Ishikawa (cell line): ENCODE measurements around the gene KYAT1.

Source experiments
- CEBPB ChIP-seq: IDR thresholded peaks from 2 replicates; pipeline ENCODE4 v1.6.1; 2012
- CREB1 ChIP-seq: IDR thresholded peaks from 2 replicates; pipeline ENCODE4 v1.6.1; 2012; ENCODE audit warnings: low read depth
- EGR1 ChIP-seq: IDR thresholded peaks from 2 replicates; pipeline ENCODE4 v1.6.1; 2012
- EP300 ChIP-seq: IDR thresholded peaks from 2 replicates; pipeline ENCODE4 v1.6.1; 2012; ENCODE audit warnings: borderline replicate concordance
- FOXM1 ChIP-seq: IDR thresholded peaks from 2 replicates; pipeline ENCODE4 v1.6.1; 2012; ENCODE audit warnings: low read depth, borderline replicate concordance
- NFIC ChIP-seq: IDR thresholded peaks from 2 replicates; pipeline ENCODE4 v1.6.1; 2012
- RAD21 ChIP-seq: IDR thresholded peaks from 2 replicates; pipeline ENCODE4 v1.6.1; 2012; ENCODE audit warnings: low read depth
- TAF1 ChIP-seq: IDR thresholded peaks from 2 replicates; pipeline ENCODE4 v1.6.1; 2012; ENCODE audit warnings: low read depth, mild to moderate bottlenecking
- TCF12 ChIP-seq: IDR thresholded peaks from 2 replicates; pipeline ENCODE4 v1.6.1; 2012; ENCODE audit warnings: low read depth
- TEAD4 ChIP-seq: IDR thresholded peaks from 2 replicates; pipeline ENCODE4 v1.6.1; 2012
- YY1 ChIP-seq: IDR thresholded peaks from 2 replicates; pipeline ENCODE4 v1.6.1; 2012; ENCODE audit warnings: low read depth
- ZBTB7A ChIP-seq: IDR thresholded peaks from 2 replicates; pipeline ENCODE4 v1.6.1; 2012; ENCODE audit warnings: low read depth
- TF ChIP-seq, protein P1 (sequence below): IDR thresholded peaks from 2 replicates; pipeline ENCODE4 v1.6.1; 2012; ENCODE audit warnings: low read depth, mild to moderate bottlenecking
- TF ChIP-seq, protein P2 (sequence below): IDR thresholded peaks from 2 replicates; pipeline ENCODE4 v1.6.1; 2012
- TF ChIP-seq, protein P3 (sequence below): IDR thresholded peaks from 2 replicates; pipeline ENCODE4 v1.6.1; 2012

KYAT1 gene

DNA sequence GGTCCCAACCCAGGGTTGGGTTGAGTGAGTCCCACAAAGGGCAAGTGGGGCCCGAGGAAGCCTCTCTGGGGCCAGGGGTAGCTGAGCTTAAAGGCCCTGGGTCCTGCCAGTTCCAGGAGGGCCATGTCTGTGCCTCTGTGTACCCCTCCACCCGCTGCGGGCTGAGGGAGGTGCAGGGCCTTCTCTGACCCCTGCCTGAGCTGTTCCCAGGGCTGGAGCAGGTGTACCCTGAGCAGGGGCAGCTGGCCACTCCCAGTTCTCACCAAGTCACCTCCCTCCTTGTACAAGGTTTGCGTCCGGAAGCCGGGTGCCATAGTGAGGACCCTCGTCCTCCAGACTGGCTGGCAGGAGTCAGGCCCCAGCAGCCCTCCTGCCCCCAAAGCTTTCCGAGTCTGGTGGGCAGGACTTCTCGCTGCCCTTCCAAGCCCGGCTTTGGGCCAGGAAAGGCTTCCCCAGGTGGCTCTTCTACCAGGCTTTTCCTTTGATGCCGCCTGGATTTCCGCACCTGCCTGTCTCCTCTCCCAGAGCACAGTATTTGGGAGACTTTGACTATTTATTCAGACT is 72.6 kb downstream of the KYAT1 start:
- TF ChIP-seq ZBTB7A: no peak
- no peak for TF ChIP-seq CEBPB
- TF ChIP-seq, protein P1, sequence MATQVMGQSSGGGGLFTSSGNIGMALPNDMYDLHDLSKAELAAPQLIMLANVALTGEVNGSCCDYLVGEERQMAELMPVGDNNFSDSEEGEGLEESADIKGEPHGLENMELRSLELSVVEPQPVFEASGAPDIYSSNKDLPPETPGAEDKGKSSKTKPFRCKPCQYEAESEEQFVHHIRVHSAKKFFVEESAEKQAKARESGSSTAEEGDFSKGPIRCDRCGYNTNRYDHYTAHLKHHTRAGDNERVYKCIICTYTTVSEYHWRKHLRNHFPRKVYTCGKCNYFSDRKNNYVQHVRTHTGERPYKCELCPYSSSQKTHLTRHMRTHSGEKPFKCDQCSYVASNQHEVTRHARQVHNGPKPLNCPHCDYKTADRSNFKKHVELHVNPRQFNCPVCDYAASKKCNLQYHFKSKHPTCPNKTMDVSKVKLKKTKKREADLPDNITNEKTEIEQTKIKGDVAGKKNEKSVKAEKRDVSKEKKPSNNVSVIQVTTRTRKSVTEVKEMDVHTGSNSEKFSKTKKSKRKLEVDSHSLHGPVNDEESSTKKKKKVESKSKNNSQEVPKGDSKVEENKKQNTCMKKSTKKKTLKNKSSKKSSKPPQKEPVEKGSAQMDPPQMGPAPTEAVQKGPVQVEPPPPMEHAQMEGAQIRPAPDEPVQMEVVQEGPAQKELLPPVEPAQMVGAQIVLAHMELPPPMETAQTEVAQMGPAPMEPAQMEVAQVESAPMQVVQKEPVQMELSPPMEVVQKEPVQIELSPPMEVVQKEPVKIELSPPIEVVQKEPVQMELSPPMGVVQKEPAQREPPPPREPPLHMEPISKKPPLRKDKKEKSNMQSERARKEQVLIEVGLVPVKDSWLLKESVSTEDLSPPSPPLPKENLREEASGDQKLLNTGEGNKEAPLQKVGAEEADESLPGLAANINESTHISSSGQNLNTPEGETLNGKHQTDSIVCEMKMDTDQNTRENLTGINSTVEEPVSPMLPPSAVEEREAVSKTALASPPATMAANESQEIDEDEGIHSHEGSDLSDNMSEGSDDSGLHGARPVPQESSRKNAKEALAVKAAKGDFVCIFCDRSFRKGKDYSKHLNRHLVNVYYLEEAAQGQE: no peak
- TF ChIP-seq, protein P2, sequence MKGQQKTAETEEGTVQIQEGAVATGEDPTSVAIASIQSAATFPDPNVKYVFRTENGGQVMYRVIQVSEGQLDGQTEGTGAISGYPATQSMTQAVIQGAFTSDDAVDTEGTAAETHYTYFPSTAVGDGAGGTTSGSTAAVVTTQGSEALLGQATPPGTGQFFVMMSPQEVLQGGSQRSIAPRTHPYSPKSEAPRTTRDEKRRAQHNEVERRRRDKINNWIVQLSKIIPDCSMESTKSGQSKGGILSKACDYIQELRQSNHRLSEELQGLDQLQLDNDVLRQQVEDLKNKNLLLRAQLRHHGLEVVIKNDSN: no peak
- no peak for TF ChIP-seq TEAD4
- TF ChIP-seq TCF12: no peak
- TF ChIP-seq, protein P3, sequence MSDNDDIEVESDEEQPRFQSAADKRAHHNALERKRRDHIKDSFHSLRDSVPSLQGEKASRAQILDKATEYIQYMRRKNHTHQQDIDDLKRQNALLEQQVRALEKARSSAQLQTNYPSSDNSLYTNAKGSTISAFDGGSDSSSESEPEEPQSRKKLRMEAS: no peak
- TF ChIP-seq YY1: no peak
- TF ChIP-seq TAF1: no peak
- TF ChIP-seq FOXM1: no peak

DNA sequence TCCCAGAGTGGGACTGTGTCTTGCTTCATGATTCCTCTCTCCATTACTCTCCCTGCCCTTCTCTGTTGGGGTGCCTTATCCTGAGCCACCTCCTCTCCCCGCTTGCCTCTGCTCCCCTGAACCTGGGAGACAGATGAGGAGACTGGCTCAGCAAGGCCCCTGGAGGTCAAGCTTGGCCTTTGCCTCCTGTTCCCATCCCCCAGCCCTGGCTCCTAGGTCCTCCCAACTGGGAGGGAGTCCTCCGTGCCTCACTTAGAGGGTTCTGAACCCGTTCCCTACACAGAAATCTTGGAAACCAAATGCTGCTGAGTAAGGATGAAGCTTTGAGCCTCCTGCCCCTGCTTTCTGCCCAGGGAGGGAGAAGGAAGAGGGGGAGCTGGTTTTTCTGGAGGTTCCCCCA is 73.2 kb downstream of the KYAT1 start:
- no peak for TF ChIP-seq TAF1
- TF ChIP-seq, protein P3: no peak
- TF ChIP-seq, protein P2: no peak
- TF ChIP-seq EGR1: no peak
- no peak for TF ChIP-seq EP300
- no peak for TF ChIP-seq YY1
- TF ChIP-seq TEAD4: no peak
- no peak for TF ChIP-seq NFIC
- TF ChIP-seq RAD21: no peak

DNA sequence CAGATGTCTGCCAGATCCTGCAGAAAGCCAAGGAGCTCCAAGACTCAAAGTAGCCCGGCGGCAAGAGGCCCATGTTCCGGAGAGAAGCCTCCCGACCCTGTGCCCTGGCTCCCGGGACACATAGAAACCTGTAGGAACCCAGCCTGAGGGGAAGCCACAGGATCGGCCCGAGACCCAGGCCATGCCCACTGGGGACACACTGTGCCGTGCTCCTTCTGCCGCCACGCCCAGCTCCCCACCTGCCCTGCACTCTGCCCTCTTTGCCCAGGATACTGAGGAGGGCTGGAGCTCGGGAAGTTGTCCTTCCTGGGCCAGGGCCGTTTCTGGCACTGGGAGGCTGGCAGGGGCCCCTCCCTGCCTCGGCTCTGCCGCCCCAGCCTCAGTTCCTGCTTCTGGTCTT is 73.9 kb downstream of the KYAT1 start:
- TF ChIP-seq TCF12 (no peak), YY1 (no peak), NFIC (no peak), TAF1 (no peak), RAD21 (no peak), CEBPB (no peak), FOXM1 (no peak), CREB1 (no peak), EP300 (no peak), ZBTB7A (no peak), TEAD4 (no peak), EGR1 (no peak)
- TF ChIP-seq, protein P1: no peak
- TF ChIP-seq, protein P3: no peak

DNA sequence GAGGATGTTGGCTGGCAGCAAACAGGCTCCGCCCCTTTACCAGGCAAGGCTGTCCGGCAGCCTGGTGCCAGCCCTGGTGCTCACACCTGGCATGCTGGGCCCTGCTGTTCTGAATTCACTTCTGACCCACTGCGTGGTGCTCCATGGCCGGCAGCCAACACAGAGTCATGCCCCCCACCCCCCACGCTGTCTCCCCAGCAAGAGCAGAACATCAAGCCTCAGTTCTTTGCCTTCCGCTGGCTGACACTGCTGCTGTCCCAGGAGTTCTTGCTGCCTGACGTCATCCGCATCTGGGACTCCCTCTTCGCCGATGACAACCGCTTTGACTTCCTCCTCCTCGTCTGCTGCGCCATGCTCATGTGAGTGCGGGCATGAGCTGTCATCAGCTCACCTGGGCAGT is 76.1 kb downstream of the KYAT1 start:
- TF ChIP-seq TAF1 (no peak), EGR1 (no peak), RAD21 (no peak), CEBPB (no peak), CREB1 (no peak), YY1 (no peak), FOXM1 (no peak), ZBTB7A (no peak), NFIC (no peak), TCF12 (no peak)

DNA sequence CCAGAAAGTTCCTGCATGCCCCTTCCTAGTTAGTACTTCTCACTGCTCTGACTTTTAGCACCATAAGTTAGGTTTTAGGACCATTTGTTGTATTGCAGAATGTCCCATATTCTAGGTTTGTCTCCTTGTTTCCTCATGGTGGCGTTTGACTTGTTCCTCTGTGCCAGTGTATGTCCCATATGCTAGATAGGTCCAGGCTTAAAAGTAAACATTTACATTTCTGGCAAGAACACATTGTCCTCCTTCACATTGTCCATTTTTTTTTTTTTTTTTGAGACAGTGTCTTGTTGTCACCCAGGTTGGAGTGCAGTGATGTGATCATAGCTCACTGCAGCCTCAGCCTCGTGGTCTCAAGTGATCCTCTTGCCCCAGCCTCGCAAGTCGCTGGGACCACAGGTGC is 79.3 kb downstream of the KYAT1 start:
- TF ChIP-seq, protein P3: no peak
- TF ChIP-seq RAD21 (no peak), CREB1 (no peak), ZBTB7A (no peak), TAF1 (no peak), FOXM1 (no peak), EGR1 (no peak), CEBPB (no peak), EP300 (no peak), NFIC (no peak), TCF12 (no peak), YY1 (no peak), TEAD4 (no peak)
- TF ChIP-seq, protein P1: no peak
- TF ChIP-seq, protein P2: no peak
